Measurements from ENCODE around the gene ACD. TPM values are rescaled to one million over a fixed set of nuclear protein-coding genes. Genes with fewer than 3 reads are reported as not detected.

The ACD gene
- total and polyA plus RNA-seq, 2 of the 8 experiments (the other 6 are each of a cell fraction or from before 2014, with no cell fraction given) = 34.8 to 58.0 TPM

DNA sequence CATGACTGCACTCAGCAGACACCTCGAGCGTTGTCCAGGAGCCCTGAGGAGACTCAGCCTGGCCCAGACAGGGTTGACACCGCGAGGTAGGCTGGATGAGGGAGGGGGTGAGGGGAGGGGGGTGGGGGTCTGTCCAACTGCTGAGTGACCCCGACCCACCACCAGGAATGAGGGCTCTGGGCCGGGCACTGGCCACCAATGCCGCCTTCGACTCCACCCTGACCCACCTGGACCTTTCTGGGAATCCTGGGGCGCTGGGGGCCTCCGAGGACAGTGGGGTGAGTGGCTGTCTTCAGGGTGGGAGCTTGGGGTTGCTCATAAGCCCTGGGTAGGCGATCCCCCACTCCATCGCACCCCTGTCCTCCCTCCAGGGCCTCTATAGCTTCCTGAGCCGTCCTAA lies 12.4 kb downstream of the ACD start:
- Histone ChIP-seq H3K4me1 (replicated peaks in 1 of 4; ENCODE audit: control insufficient read depth in 3 of 4, insufficient read depth in 4 of 4, low read length in 3 of 4) (peaks cover 0 to 16% (median 6%) of the 10 kb centered on the region in 4 experiments; a peak in 5 of 7 replicates), H2BK12ac (ENCODE audit: low read depth, low read length) (no peak overlapping the region), H2BK5ac (ENCODE audit: low read depth, low read length) (no peak overlapping the region), H3K27me3 (replicated peaks in 1 of 4; ENCODE audit: control insufficient read depth in 3 of 4, extremely low read depth in 1 of 4, insufficient read depth in 3 of 4, low read length in 3 of 4) (peaks cover 3 to 33% (median 19%) of the 10 kb centered on the region in 4 experiments; a peak in 6 of 7 replicates), H3K27ac (ENCODE audit: low read depth, low read length) (no peak overlapping the region), H2BK15ac (ENCODE audit: low read length) (no peak overlapping the region), H2AFZ (ENCODE audit: low read length) (no peak overlapping the region), H3K9ac (replicated peaks in 1 of 4; ENCODE audit: extremely low read depth in 1 of 4, low read depth in 3 of 4, low read length in 3 of 4) (no peak overlapping the region), H4K5ac (ENCODE audit: insufficient read length, low read depth, low read length) (no peak overlapping the region), H3K4ac (replicated peaks; ENCODE audit: insufficient read length, low read depth, low read length) (no peak overlapping the region), H3K9me3 (ENCODE audit: insufficient read depth in 2 of 2, low read depth in 1 of 2, low read length in 1 of 2) (no peaks in the 10 kb centered on the region), H4K8ac (ENCODE audit: extremely low read depth, insufficient read depth, low read length) (peak overlapping the region; percentile 35; the same call in 1 of the 2 replicates), H3K4me2 (ENCODE audit: insufficient read depth in 1 of 2, low read depth in 2 of 2, low read length in 2 of 2) (no peak overlapping the region), H3K36me3 (ENCODE audit: control insufficient read depth in 2 of 4, insufficient read depth in 4 of 4, low read length in 3 of 4) (no peaks in the 10 kb centered on the region), H2AK5ac (ENCODE audit: low read depth, low read length) (no peak overlapping the region), H3K23ac (ENCODE audit: insufficient read length) (no peak overlapping the region), H4K91ac (replicated peaks; ENCODE audit: insufficient read length, low read length) (no peak overlapping the region), H2BK120ac (replicated peaks; ENCODE audit: low read depth, low read length) (no peak overlapping the region), H3K79me1 (ENCODE audit: low read depth, low read length) (no peaks in the 10 kb centered on the region), H3K23me2 (ENCODE audit: low read depth, low read length) (peaks cover 6% of the 10 kb centered on the region; the same call in 1 of the 2 replicates), H4K20me1 (replicated peaks in 1 of 2; ENCODE audit: control insufficient read depth in 1 of 2, insufficient read depth in 2 of 2, low read length in 2 of 2) (peaks cover 5 to 15% of the 10 kb centered on the region in 2 experiments), H3K18ac (ENCODE audit: extremely low read depth, low read length) (no peak overlapping the region), H2BK20ac (ENCODE audit: low read length) (no peak overlapping the region), H3K56ac (replicated peaks; ENCODE audit: insufficient read length, low read depth, low read length) (no peak overlapping the region), H3K4me3 (ENCODE audit: extremely low read depth in 1 of 4, insufficient read depth in 2 of 4, low read depth in 3 of 4, low read length in 4 of 4) (no peak overlapping the region), H3K79me2 (ENCODE audit: control insufficient read depth in 1 of 2, insufficient read depth in 2 of 2, low read length in 2 of 2) (no peaks in the 10 kb centered on the region), H3K14ac (ENCODE audit: insufficient read length) (no peak overlapping the region)
- DNase-seq (ENCODE audit: low read depth in 1 of 2, low spot score in 2 of 2) (no peak), FAIRE-seq (no peak)
- ChIA-PET CTCF (ENCODE audit: partially characterized antibody) (interaction anchor here (0.5 to 18.0 kb wide), 17 partner anchors 9 to 153 kb away, joined by 3 to 202 read pairs (median 7); partner anchors contain the start of genes ACD, C16orf86, CTCF and ENKD1), POLR2A (ENCODE audit: partially characterized antibody) (interaction anchor here (0.7 to 3.4 kb wide), 7 partner anchors 8 to 119 kb away, joined by 3 to 13 read pairs (median 4); partner anchors contain the start of genes CTCF and RIPOR1)
- WGBS, 2 experiments (ENCODE audit: extremely low coverage in 1 of 2, insufficient coverage in 1 of 2, insufficient read length in 1 of 2, insufficient replicate concordance in 2 of 2, low coverage in 1 of 2, low lambda C conversion rate in 2 of 2, missing lambda C conversion rate in 1 of 2) = 89% methylated on average over 5 of the region's 13 CpGs; no CpG with 5 or more reads in 1 of the 2 experiments
- TF ChIP-seq EGR1 (IDR thresholded peaks at IDR 0.05; ENCODE audit: borderline replicate concordance, low read depth, low read length) (no peak), SP2 (IDR thresholded peaks at IDR 0.05; ENCODE audit: low read length) (no peak)
